SK-N-SH treated with all-trans-retinoic acid at 6 μM for 48 hours (cell line): ENCODE data around the gene NEAT1.

Experiments
- ATAC-seq: fragments of 200-7000 bp; cut with Tn5 transposase; 3 replicates; pipeline ENCODE4 v1.9.1; 2020; ENCODE audit warnings: mild to moderate bottlenecking, moderate library complexity
- ARNTL ChIP-seq: fragments of 450-650 bp; formaldehyde crosslinking; IDR thresholded peaks from 2 replicates; pipeline ENCODE4 v1.5.0; 2020; ENCODE audit warnings: low read depth, mild to moderate bottlenecking, moderate library complexity, borderline replicate concordance
- BACH2 ChIP-seq: fragments of 250-450 bp; sonication (Bioruptor Pico); IDR thresholded peaks from 2 replicates; pipeline ENCODE4 v1.9.0; 2021; ENCODE audit warnings: mild to moderate bottlenecking, borderline replicate concordance
- CSDC2 ChIP-seq: fragments of 250-450 bp; sonication (Bioruptor Pico); IDR thresholded peaks from 2 replicates; pipeline ENCODE4 v1.5.0; 2020; ENCODE audit warnings: mild to moderate bottlenecking, moderate library complexity
- ESRRG ChIP-seq: fragments of 250-450 bp; sonication (Bioruptor Pico); IDR thresholded peaks from 2 replicates; pipeline ENCODE4 v1.6.1; 2021; ENCODE audit warnings: mild to moderate bottlenecking
- GLIS3 ChIP-seq: fragments of 250-450 bp; sonication (Bioruptor Pico); IDR thresholded peaks from 2 replicates; pipeline ENCODE4 v1.5.0; 2020; ENCODE audit warnings: mild to moderate bottlenecking, moderate library complexity
- ISL1 ChIP-seq: fragments of 250-450 bp; sonication (Bioruptor Pico); IDR thresholded peaks from 2 replicates; pipeline ENCODE4 v2.1.2; 2022; ENCODE audit warnings: mild to moderate bottlenecking, moderate library complexity
- OSR1 ChIP-seq: fragments of 250-450 bp; sonication (Bioruptor Pico); IDR thresholded peaks from 2 replicates; pipeline ENCODE4 v1.8.0; 2022; ENCODE audit warnings: moderate library complexity, mild to moderate bottlenecking, inconsistent platforms
- PPARA ChIP-seq: fragments of 250-450 bp; sonication (Bioruptor Pico); IDR thresholded peaks from 2 replicates; pipeline ENCODE4 v1.5.0; 2020; ENCODE audit warnings: mild to moderate bottlenecking, borderline replicate concordance
- RARB ChIP-seq: fragments of 250-450 bp; sonication (Bioruptor Pico); IDR thresholded peaks from 2 replicates; pipeline ENCODE4 v1.8.0; 2021; ENCODE audit warnings: mild to moderate bottlenecking, moderate library complexity
- SNAI2 ChIP-seq: fragments of 250-450 bp; sonication (Bioruptor Pico); IDR thresholded peaks from 2 replicates; pipeline ENCODE4 v1.5.0; 2020; ENCODE audit warnings: mild to moderate bottlenecking, moderate library complexity
- TOX ChIP-seq: fragments of 250-450 bp; sonication (Bioruptor Pico); IDR thresholded peaks from 2 replicates; pipeline ENCODE4 v1.8.0; 2021; ENCODE audit warnings: mild to moderate bottlenecking, moderate library complexity, borderline replicate concordance
- ZC3H10 ChIP-seq: fragments of 250-450 bp; sonication (Bioruptor Pico); IDR thresholded peaks from 2 replicates; pipeline ENCODE4 v1.5.1; 2021; ENCODE audit warnings: mild to moderate bottlenecking, moderate library complexity
- ZFP3 ChIP-seq: fragments of 250-450 bp; sonication (Bioruptor Pico); IDR thresholded peaks from 2 replicates; pipeline ENCODE4 v1.5.0; 2020; ENCODE audit warnings: mild to moderate bottlenecking, moderate library complexity
- ZNF565 ChIP-seq: fragments of 450-650 bp; formaldehyde crosslinking; conservative IDR thresholded peaks from 2 replicates; pipeline ENCODE4 v1.5.0; 2020; ENCODE audit warnings: low read depth, mild to moderate bottlenecking, moderate library complexity
- ZNF70 ChIP-seq: fragments of 450-650 bp; formaldehyde crosslinking; IDR thresholded peaks from 2 replicates; pipeline ENCODE4 v1.5.0; 2020; ENCODE audit warnings: mild to moderate bottlenecking, moderate library complexity
- ZNF8 ChIP-seq: fragments of 450-650 bp; formaldehyde crosslinking; IDR thresholded peaks from 2 replicates; pipeline ENCODE4 v1.5.0; 2020; ENCODE audit warnings: mild to moderate bottlenecking, moderate library complexity
- TF ChIP-seq, protein P1 (sequence below): fragments of 250-450 bp; sonication (Bioruptor Pico); IDR thresholded peaks from 2 replicates; pipeline ENCODE4 v1.5.1; 2020; ENCODE audit warnings: low read depth, mild to moderate bottlenecking, moderate library complexity
- TF ChIP-seq, protein P2 (sequence below): fragments of 250-450 bp; sonication (Bioruptor Pico); IDR thresholded peaks from 2 replicates; pipeline ENCODE4 v1.8.0; 2021; ENCODE audit warnings: low read depth, mild to moderate bottlenecking, moderate library complexity, borderline replicate concordance
- TF ChIP-seq, protein P3 (sequence below): fragments of 250-450 bp; sonication (Bioruptor Pico); IDR thresholded peaks from 2 replicates; pipeline ENCODE4 v1.5.0; 2020; ENCODE audit warnings: mild to moderate bottlenecking, moderate library complexity
- TF ChIP-seq, protein P4 (sequence below): fragments of 250-450 bp; sonication (Bioruptor Pico); IDR thresholded peaks from 2 replicates; pipeline ENCODE4 v1.8.0; 2020; ENCODE audit warnings: mild to moderate bottlenecking, moderate library complexity, borderline replicate concordance
- TF ChIP-seq, protein P5 (sequence below): fragments of 250-450 bp; sonication (Bioruptor Pico); IDR thresholded peaks from 2 replicates; pipeline ENCODE4 v1.5.1; 2021; ENCODE audit warnings: mild to moderate bottlenecking, moderate library complexity

The NEAT1 gene

DNA sequence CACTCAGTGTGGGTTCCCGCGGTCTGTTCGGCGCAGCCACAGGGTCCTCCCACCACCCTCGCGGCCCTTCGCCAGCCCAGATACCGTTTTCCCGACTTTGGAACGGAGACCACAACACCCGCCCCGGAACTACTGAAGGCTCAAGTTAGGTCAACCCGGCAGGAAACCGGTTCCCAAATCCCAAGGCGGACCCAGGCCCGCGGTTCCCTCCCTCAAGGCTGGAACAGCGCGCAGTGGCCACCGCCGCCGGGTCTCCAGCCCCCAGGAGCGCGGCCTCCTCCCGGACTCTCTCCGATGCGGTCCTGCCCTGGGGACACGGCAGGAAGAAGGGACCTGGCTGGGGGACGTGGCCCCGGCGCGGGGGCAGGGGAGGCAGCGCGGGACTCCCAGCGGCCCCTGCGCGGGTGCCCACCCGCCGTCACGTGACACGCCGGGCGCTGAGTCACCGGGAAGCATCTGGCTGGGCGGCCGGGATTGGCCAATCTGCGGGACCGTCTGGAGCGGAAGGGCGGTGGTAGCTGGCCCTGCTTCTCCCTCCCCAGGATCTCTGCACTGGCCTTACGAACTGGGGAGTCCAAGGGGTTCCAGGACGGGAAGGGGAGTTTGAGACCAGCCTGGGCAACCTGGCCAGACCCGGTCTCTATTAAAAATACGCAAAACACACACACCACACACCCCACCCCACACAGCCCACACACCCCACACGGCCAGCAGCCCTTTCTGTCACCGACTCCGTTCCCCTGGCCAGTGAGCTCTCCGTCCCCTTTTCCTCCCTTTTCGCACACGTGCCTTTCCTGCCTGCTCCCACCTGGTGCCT is 54.8 kb downstream of the NEAT1 start:
- TF ChIP-seq, protein P1, sequence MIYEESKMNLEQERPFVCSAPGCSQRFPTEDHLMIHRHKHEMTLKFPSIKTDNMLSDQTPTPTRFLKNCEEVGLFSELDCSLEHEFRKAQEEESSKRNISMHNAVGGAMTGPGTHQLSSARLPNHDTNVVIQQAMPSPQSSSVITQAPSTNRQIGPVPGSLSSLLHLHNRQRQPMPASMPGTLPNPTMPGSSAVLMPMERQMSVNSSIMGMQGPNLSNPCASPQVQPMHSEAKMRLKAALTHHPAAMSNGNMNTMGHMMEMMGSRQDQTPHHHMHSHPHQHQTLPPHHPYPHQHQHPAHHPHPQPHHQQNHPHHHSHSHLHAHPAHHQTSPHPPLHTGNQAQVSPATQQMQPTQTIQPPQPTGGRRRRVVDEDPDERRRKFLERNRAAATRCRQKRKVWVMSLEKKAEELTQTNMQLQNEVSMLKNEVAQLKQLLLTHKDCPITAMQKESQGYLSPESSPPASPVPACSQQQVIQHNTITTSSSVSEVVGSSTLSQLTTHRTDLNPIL (CRISPR knock-in tag), result no peak
- peak; percentile 48; the same call in 1 of the 2 replicates for TF ChIP-seq CSDC2 (CRISPR knock-in tag)
- TF ChIP-seq ZC3H10 (CRISPR knock-in tag), result no peak; the same call in 1 of the 2 replicates
- peak; percentile 82; the same call in 1 of the 2 replicates for TF ChIP-seq ZNF565
- TF ChIP-seq ZFP3 (CRISPR knock-in tag), result peak; percentile 67; the same call in 1 of the 2 replicates
- no peak; the same call in 1 of the 2 replicates for TF ChIP-seq GLIS3 (CRISPR knock-in tag)
- TF ChIP-seq ISL1 (CRISPR knock-in tag), result no peak
- TF ChIP-seq ARNTL (CRISPR knock-in tag), result no peak
- no peak for TF ChIP-seq TOX (CRISPR knock-in tag)
- no peak for TF ChIP-seq PPARA (CRISPR knock-in tag)
- no peak for TF ChIP-seq RARB (CRISPR knock-in tag)
- TF ChIP-seq BACH2 (CRISPR knock-in tag), result no peak
- TF ChIP-seq, protein P2, sequence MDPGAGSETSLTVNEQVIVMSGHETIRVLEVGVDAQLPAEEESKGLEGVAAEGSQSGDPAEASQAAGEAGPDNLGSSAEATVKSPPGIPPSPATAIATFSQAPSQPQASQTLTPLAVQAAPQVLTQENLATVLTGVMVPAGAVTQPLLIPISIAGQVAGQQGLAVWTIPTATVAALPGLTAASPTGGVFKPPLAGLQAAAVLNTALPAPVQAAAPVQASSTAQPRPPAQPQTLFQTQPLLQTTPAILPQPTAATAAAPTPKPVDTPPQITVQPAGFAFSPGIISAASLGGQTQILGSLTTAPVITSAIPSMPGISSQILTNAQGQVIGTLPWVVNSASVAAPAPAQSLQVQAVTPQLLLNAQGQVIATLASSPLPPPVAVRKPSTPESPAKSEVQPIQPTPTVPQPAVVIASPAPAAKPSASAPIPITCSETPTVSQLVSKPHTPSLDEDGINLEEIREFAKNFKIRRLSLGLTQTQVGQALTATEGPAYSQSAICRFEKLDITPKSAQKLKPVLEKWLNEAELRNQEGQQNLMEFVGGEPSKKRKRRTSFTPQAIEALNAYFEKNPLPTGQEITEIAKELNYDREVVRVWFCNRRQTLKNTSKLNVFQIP, result no peak
- TF ChIP-seq, protein P3, sequence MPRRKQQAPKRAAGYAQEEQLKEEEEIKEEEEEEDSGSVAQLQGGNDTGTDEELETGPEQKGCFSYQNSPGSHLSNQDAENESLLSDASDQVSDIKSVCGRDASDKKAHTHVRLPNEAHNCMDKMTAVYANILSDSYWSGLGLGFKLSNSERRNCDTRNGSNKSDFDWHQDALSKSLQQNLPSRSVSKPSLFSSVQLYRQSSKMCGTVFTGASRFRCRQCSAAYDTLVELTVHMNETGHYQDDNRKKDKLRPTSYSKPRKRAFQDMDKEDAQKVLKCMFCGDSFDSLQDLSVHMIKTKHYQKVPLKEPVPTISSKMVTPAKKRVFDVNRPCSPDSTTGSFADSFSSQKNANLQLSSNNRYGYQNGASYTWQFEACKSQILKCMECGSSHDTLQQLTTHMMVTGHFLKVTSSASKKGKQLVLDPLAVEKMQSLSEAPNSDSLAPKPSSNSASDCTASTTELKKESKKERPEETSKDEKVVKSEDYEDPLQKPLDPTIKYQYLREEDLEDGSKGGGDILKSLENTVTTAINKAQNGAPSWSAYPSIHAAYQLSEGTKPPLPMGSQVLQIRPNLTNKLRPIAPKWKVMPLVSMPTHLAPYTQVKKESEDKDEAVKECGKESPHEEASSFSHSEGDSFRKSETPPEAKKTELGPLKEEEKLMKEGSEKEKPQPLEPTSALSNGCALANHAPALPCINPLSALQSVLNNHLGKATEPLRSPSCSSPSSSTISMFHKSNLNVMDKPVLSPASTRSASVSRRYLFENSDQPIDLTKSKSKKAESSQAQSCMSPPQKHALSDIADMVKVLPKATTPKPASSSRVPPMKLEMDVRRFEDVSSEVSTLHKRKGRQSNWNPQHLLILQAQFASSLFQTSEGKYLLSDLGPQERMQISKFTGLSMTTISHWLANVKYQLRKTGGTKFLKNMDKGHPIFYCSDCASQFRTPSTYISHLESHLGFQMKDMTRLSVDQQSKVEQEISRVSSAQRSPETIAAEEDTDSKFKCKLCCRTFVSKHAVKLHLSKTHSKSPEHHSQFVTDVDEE (CRISPR knock-in tag), result peak; percentile 43; the same call in 1 of the 2 replicates
- TF ChIP-seq ESRRG (CRISPR knock-in tag), result no peak
- TF ChIP-seq, protein P4, sequence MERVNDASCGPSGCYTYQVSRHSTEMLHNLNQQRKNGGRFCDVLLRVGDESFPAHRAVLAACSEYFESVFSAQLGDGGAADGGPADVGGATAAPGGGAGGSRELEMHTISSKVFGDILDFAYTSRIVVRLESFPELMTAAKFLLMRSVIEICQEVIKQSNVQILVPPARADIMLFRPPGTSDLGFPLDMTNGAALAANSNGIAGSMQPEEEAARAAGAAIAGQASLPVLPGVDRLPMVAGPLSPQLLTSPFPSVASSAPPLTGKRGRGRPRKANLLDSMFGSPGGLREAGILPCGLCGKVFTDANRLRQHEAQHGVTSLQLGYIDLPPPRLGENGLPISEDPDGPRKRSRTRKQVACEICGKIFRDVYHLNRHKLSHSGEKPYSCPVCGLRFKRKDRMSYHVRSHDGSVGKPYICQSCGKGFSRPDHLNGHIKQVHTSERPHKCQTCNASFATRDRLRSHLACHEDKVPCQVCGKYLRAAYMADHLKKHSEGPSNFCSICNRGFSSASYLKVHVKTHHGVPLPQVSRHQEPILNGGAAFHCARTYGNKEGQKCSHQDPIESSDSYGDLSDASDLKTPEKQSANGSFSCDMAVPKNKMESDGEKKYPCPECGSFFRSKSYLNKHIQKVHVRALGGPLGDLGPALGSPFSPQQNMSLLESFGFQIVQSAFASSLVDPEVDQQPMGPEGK, result no peak; the same call in 1 of the 2 replicates
- TF ChIP-seq OSR1 (CRISPR knock-in tag), result no peak
- TF ChIP-seq ZNF70, result no peak
- TF ChIP-seq, protein P5, sequence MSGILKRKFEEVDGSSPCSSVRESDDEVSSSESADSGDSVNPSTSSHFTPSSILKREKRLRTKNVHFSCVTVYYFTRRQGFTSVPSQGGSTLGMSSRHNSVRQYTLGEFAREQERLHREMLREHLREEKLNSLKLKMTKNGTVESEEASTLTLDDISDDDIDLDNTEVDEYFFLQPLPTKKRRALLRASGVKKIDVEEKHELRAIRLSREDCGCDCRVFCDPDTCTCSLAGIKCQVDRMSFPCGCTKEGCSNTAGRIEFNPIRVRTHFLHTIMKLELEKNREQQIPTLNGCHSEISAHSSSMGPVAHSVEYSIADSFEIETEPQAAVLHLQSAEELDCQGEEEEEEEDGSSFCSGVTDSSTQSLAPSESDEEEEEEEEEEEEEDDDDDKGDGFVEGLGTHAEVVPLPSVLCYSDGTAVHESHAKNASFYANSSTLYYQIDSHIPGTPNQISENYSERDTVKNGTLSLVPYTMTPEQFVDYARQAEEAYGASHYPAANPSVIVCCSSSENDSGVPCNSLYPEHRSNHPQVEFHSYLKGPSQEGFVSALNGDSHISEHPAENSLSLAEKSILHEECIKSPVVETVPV, result no peak
- no peak for TF ChIP-seq SNAI2 (CRISPR knock-in tag)
- ATAC-seq, result peak; percentile 78

DNA sequence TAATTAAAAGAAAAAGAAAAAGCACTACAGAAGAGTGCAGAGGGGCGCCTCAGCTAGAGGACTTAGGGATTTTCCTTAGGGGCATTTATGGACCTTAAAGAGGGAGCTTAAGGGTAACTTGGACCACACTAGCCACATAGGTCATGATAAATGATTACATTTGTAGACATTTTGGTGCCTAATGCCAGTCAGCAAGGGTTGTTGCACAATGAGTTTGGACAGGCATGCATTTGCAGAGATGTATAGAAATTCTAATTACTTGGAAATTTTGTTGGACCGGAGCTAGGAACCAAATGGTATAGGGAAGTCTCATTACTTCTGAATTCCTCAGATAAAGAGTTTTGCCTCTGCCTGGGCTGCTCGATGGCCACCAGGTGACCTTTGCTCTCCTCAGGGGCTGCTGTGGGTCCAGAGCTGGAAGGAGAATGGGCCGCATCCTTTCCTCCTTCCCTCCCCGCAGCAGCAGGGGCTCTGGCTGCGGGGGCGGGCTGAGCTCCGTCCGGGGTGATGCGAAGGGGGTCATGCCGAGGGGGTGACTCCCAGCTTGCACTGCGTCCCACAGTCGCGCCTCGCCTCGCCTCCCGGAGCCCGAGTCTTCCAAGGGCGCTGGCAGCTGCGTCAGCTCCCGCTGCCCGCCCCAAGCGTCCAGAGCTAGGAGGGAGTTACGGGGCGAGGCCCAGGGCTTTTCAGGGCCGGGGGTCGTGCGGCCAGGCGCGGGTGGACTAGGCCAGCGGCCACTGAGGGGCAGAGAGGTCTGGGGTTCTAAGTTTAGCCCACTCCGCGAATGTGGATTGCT is 56.0 kb downstream of the NEAT1 start:
- ATAC-seq, result no peak
- TF ChIP-seq, protein P2, result no peak
- TF ChIP-seq ZNF565 (no peak), ZNF70 (no peak), SNAI2 (CRISPR knock-in tag) (no peak), ZNF8 (CRISPR knock-in tag) (no peak), RARB (CRISPR knock-in tag) (no peak), ZC3H10 (CRISPR knock-in tag) (no peak), OSR1 (CRISPR knock-in tag) (no peak), GLIS3 (CRISPR knock-in tag) (no peak), ESRRG (CRISPR knock-in tag) (no peak), CSDC2 (CRISPR knock-in tag) (no peak), ZFP3 (CRISPR knock-in tag) (no peak)
- TF ChIP-seq, protein P3 (CRISPR knock-in tag), result no peak
- TF ChIP-seq, protein P1 (CRISPR knock-in tag), result no peak
